GM23338 (cell line): Measurements from ENCODE around the gene TCP11.

Experiments
- CTCF ChIP-seq, 2 experiments: fragments of 200-600 bp in 1 of 2; sonication (generic) in 1 of 2; conservative IDR thresholded peaks; 2 replicates each; pipeline versions ENCODE4 v1.5.1 to v1.6.1; 2016 to 2017; ENCODE audit warnings: antibody characterized with exemption in 2 of 2, low read depth in 2 of 2, mild to moderate bottlenecking in 2 of 2, moderate library complexity in 1 of 2
- ETS1 ChIP-seq: IDR thresholded peaks from 2 replicates; pipeline ENCODE4 v1.6.1; 2016; ENCODE audit warnings: antibody characterized with exemption
- EZH2 ChIP-seq: fragments of 200-600 bp; sonication (generic); IDR thresholded peaks from one replicate; pipeline ENCODE4 v1.8.0; 2017; ENCODE audit warnings: antibody characterized with exemption, mild to moderate bottlenecking, low read depth; ENCODE audit not compliant: unreplicated experiment

GRCh38 chr6:35072698-35073055 is 68.5 kb downstream of the TCP11 start:
- TF ChIP-seq CTCF (conservative IDR thresholded peaks at IDR 0.05; ENCODE audit: low read depth in 2 of 2) = no peak
- no peak for TF ChIP-seq ETS1
- TF ChIP-seq EZH2 = no peak
